Neural cell (in vitro differentiated cells): ENCODE measurements around the gene TAGAP. TPM values are rescaled to one million over a fixed set of nuclear protein-coding genes. Genes with fewer than 3 reads are reported as not detected.

ENCODE experiments used
- H2AFZ ChIP-seq: fragments of 200-600, 300-800 bp; sonication (generic), shearing (Covaris generic); 2 replicates; pipeline ENCODE4 v1.6.0; 2014; ENCODE audit warnings: low read depth, mild to moderate bottlenecking, antibody characterized with exemption, low read length, moderate library complexity
- H3F3A ChIP-seq: fragments of 200-600 bp; shearing (Covaris generic); 2 replicates; pipeline ENCODE4 v1.6.1; 2016; ENCODE audit warnings: mild to moderate bottlenecking, moderate library complexity, mixed read lengths, antibody characterized with exemption, low read length; ENCODE audit not compliant: insufficient read depth, poor library complexity, severe bottlenecking
- H3K27ac ChIP-seq: fragments of 200-600, 300-800 bp; sonication (generic), shearing (Covaris generic); 2 replicates; pipeline ENCODE4 v1.5.1; 2014; ENCODE audit warnings: mild to moderate bottlenecking, low read length, moderate library complexity
- H3K27me3 ChIP-seq: fragments of 300-800, 200-600 bp; sonication (generic), shearing (Covaris generic); 2 replicates; pipeline ENCODE4 v1.6.0; 2014; ENCODE audit warnings: mild to moderate bottlenecking, low read depth, low read length, moderate library complexity; ENCODE audit not compliant: insufficient read depth
- H3K36me3 ChIP-seq: fragments of 300-800, 200-600 bp; sonication (generic), shearing (Covaris generic); 2 replicates; pipeline ENCODE4 v1.5.1; 2014; ENCODE audit warnings: mild to moderate bottlenecking, antibody characterized with exemption, low read length, moderate library complexity; ENCODE audit not compliant: insufficient read depth
- H3K4me2 ChIP-seq: fragments of 300-800, 200-600 bp; sonication (generic), shearing (Covaris generic); 2 replicates; pipeline ENCODE4 v1.6.0; 2014; ENCODE audit warnings: mild to moderate bottlenecking, low read length
- H3K4me3 ChIP-seq: fragments of 300-800, 200-600 bp; sonication (generic), shearing (Covaris generic); 2 replicates; pipeline ENCODE4 v1.5.1; 2014; ENCODE audit warnings: mild to moderate bottlenecking, low read length, moderate library complexity
- H3K79me2 ChIP-seq: fragments of 200-600 bp; shearing (Covaris generic); replicated peaks from 2 replicates; pipeline ENCODE4 v1.6.0; 2014; ENCODE audit warnings: mild to moderate bottlenecking, low read length, moderate library complexity; ENCODE audit not compliant: insufficient read depth
- H3K9ac ChIP-seq: fragments of 300-800, 200-600 bp; sonication (generic), shearing (Covaris generic); 2 replicates; pipeline ENCODE4 v1.6.1; 2016; ENCODE audit warnings: mild to moderate bottlenecking, low read length, mixed read lengths
- H3K9me2 ChIP-seq: fragments of 200-600 bp; shearing (Covaris generic); 2 replicates; pipeline ENCODE4 v1.6.1; 2016; ENCODE audit warnings: mild to moderate bottlenecking, low read length, mixed read lengths; ENCODE audit not compliant: insufficient read depth
- H3K9me3 ChIP-seq: fragments of 200-600, 300-800 bp; sonication (generic), shearing (Covaris generic); 2 replicates; pipeline ENCODE4 v1.6.1; 2016; ENCODE audit warnings: mild to moderate bottlenecking, mixed run types, low read length, moderate library complexity, mixed read lengths
- H4K20me1 ChIP-seq: fragments of 200-600 bp; shearing (Covaris generic); 2 replicates; pipeline ENCODE4 v1.6.1; 2016; ENCODE audit warnings: mild to moderate bottlenecking, mixed run types; ENCODE audit not compliant: insufficient read depth
- CTCF ChIP-seq: fragments of 450-650 bp; IDR thresholded peaks from 2 replicates; pipeline ENCODE4 v1.5.1; 2014; ENCODE audit warnings: antibody characterized with exemption, mild to moderate bottlenecking, moderate library complexity; ENCODE audit not compliant: poor library complexity, severe bottlenecking
- EP300 ChIP-seq: fragments of 450-650 bp; conservative IDR thresholded peaks from 2 replicates; pipeline ENCODE4 v1.6.1; 2014; ENCODE audit warnings: antibody characterized with exemption, mild to moderate bottlenecking, moderate library complexity; ENCODE audit not compliant: poor library complexity, severe bottlenecking
- EZH2 ChIP-seq: fragments of 200-600, 300-800 bp; shearing (Covaris generic), sonication (generic); IDR thresholded peaks from 2 replicates; pipeline ENCODE4 v1.6.1; 2014; ENCODE audit warnings: antibody characterized with exemption, low read length, borderline replicate concordance, mild to moderate bottlenecking; ENCODE audit not compliant: insufficient read depth, poor library complexity, severe bottlenecking
- MXI1 ChIP-seq: fragments of 450-650 bp; conservative IDR thresholded peaks from 2 replicates; pipeline ENCODE4 v1.6.1; 2014; ENCODE audit warnings: antibody characterized with exemption, mild to moderate bottlenecking; ENCODE audit not compliant: poor library complexity, severe bottlenecking
- POLR2AphosphoS5 ChIP-seq: IDR thresholded peaks from 2 replicates; pipeline ENCODE4 v1.6.1; 2012
- RAD21 ChIP-seq: fragments of 450-650 bp; conservative IDR thresholded peaks from 2 replicates; pipeline ENCODE4 v1.6.1; 2014; ENCODE audit warnings: antibody characterized with exemption, mild to moderate bottlenecking, moderate library complexity
- REST ChIP-seq: IDR thresholded peaks from 2 replicates; pipeline ENCODE4 v1.6.1; 2012; ENCODE audit warnings: borderline replicate concordance
- SMC3 ChIP-seq: fragments of 450-650 bp; conservative IDR thresholded peaks from 2 replicates; pipeline ENCODE4 v1.6.1; 2014; ENCODE audit warnings: antibody characterized with exemption, mild to moderate bottlenecking, moderate library complexity; ENCODE audit not compliant: poor library complexity
- TAF1 ChIP-seq: IDR thresholded peaks from 2 replicates; pipeline ENCODE4 v1.6.1; 2012; ENCODE audit warnings: low read depth
- polyA plus RNA-seq: library from polyadenylated mRNA; depleted of rRNA; stranded (reverse); fragments of >200 nt; gene quantifications from 2 replicates; pipeline ENCODE4 v1.2.3, GENCODE V29; 2014

The TAGAP gene
- polyA plus RNA-seq, 1 donor from 2014 or later: not detected

- TF ChIP-seq EP300 (no peak), MXI1 (no peak), SMC3 (no peak), TAF1 (no peak), EZH2 (no peak), RAD21 (no peak), REST (no peak), CTCF (no peak), POLR2AphosphoS5 (no peak)
- Histone ChIP-seq H4K20me1 (no peaks in the 10 kb centered on the region), H3K4me2 (no peak overlapping the region), H3K36me3 (no peaks in the 10 kb centered on the region), H3K27ac (no peak overlapping the region), H3K79me2 (no peaks in the 10 kb centered on the region), H2AFZ (no peak overlapping the region), H3K9ac (no peak overlapping the region), H3K9me2 (no peaks in the 10 kb centered on the region), H3K9me3 (no peaks in the 10 kb centered on the region), H3K4me3 (no peak overlapping the region), H3F3A (no peaks in the 10 kb centered on the region), H3K27me3 (no peaks in the 10 kb centered on the region)
Observed at GRCh38 chr6:159082039-159082815, 37.4 kb upstream of the TAGAP start.

GRCh38 chr6:159080217-159080976, 35.6 kb upstream of the TAGAP start:
- H3K27me3 ChIP-seq: no peaks in the 10 kb centered on the region
- H2AFZ ChIP-seq: no peak overlapping the region
- no peaks in the 10 kb centered on the region for H3K9me2 ChIP-seq
- no peaks in the 10 kb centered on the region for H3K79me2 ChIP-seq
- H3K4me3 ChIP-seq: no peak overlapping the region
- no peaks in the 10 kb centered on the region for H4K20me1 ChIP-seq
- no peak overlapping the region for H3K27ac ChIP-seq
- no peak overlapping the region for H3K9ac ChIP-seq
- no peaks in the 10 kb centered on the region for H3F3A ChIP-seq
- H3K4me2 ChIP-seq: no peak overlapping the region
- no peak for TF ChIP-seq TAF1
- TF ChIP-seq MXI1: no peak
- no peak for TF ChIP-seq REST
- no peak for TF ChIP-seq SMC3
- TF ChIP-seq EZH2: no peak
- TF ChIP-seq RAD21: no peak
- TF ChIP-seq POLR2AphosphoS5: no peak
- TF ChIP-seq CTCF: no peak
- no peak for TF ChIP-seq EP300
- no peaks in the 10 kb centered on the region for H3K9me3 ChIP-seq
- H3K36me3 ChIP-seq: no peaks in the 10 kb centered on the region
